Measurements from ENCODE around the gene CA5B.

DNA sequence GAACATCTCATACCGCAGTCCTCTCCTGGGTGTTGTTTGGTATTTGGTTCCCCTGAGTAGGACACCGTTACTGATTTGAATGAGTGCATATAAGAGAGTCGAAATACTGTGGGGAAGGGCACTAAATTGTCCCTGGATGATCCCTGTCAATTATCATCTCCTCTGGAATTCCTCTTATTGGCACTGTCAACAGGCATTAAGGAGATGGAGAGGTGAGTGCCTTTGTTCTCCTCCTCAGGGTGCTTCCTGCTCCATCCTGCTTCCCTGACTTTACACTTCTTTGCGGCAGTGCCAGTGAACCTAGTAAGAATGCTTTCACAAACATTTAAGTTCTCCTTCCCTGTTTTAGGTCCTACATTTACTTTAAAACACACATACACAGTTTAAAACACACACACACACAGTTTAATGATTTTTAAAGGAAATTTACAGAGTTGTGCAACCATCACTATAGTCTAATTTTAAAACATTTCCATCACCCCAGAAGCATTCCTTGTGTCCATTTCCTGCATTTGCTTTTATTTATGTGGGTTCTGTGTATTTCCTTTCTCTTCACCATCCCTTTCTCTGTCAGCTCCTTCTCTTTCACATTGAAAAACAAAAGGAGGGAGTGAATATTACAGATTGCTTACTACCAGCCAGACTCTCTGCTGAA lies 31.4 kb downstream of the CA5B start:
- TF ChIP-seq, protein P1, sequence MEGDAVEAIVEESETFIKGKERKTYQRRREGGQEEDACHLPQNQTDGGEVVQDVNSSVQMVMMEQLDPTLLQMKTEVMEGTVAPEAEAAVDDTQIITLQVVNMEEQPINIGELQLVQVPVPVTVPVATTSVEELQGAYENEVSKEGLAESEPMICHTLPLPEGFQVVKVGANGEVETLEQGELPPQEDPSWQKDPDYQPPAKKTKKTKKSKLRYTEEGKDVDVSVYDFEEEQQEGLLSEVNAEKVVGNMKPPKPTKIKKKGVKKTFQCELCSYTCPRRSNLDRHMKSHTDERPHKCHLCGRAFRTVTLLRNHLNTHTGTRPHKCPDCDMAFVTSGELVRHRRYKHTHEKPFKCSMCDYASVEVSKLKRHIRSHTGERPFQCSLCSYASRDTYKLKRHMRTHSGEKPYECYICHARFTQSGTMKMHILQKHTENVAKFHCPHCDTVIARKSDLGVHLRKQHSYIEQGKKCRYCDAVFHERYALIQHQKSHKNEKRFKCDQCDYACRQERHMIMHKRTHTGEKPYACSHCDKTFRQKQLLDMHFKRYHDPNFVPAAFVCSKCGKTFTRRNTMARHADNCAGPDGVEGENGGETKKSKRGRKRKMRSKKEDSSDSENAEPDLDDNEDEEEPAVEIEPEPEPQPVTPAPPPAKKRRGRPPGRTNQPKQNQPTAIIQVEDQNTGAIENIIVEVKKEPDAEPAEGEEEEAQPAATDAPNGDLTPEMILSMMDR (IDR thresholded peaks at IDR 0.05), result no peak
- no peak for TF ChIP-seq POLR2A (IDR thresholded peaks at IDR 0.05)
